NCI-H2196 treated with DMSO at 0.1 percent for 48 hours (cell line): ENCODE results near the gene ATF7.
"Not testable (repeated sequence)": the region's sequence is repeated elsewhere in the genome, so short reads cannot be mapped to it uniquely, and the experiment has no call there.

Source experiments
- DNase-seq: peaks from one replicate; lab custom pipeline; 2025; ENCODE audit not compliant: unreplicated experiment; lab: John Stamatoyannopoulos, UW

ATF7 gene

GRCh38 chr12:53567961-53568808 lies 58.0 kb downstream of the ATF7 start:
- no peak for DNase-seq

DNA sequence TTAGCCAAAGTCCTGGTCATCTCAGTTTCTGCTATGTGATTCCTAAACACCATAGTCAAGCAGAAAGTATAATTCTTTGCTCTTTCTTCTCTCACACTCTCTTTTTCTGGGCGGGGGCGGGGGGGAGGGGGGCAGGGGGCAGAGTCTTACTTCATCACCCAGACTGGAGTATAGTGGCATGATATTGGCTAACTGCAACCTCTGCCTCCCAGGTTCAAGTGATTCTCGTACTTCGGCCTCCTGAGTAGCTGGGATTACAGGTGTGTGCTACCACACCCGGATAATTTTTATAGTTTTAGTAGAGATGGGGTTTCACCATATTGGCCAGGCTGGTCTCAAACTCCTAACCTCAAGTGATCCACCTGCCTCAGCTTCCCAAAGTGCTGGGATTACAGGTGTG lies 60.8 kb downstream of the ATF7 start:
- DNase-seq, result not testable (repeated sequence)

GRCh38 chr12:53564941-53565340 lies 61.2 kb downstream of the ATF7 start:
- no peak for DNase-seq

GRCh38 chr12:53564278-53564677 lies 61.9 kb downstream of the ATF7 start:
- no peak for DNase-seq

DNA sequence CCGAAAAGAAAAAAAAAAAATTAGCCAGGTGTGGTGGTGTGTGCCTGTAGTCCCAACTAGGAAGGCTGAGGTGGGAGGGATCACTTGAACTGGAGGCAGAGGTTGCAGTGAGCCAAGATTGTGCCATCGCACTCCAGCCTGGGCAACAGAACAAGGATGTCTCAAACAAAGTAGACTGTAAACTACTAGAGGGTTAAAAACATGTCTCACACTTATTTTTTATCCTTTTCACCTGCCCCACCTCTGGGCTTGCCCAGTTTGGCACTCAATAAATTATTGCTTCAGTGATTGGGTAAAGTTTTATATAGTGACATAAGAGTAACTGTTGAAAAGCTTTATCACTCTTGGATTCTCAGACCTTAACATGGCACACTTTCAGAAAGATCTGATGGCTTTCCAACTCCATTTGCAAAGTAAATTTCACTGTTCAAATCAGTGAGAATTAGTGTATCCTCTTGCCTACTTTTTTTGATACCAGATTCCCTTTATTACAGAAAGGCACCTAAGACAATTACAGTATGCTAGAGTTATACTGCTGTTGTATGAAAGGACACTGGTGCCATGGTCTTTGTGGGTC lies 62.6 kb downstream of the ATF7 start:
- DNase-seq, result no peak

DNA sequence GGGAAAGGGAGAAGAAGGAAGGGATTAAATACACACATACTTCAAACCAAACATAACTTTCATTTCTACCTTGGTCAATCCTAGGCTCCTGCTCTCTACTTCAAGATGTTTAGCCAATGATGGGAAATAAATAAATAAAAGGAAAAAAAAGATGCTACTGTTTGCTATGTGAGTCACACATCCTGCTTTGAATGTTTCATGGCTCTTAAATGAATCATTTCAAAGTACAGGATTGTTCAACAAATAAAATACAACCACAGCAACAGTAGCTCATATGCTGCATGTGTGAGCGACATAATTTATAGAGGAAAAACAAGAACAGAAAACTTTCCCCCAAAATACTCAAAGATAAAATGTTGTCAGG lies 64.6 kb downstream of the ATF7 start:
- DNase-seq, result no peak

- no peak for DNase-seq
Observed at GRCh38 chr12:53560912-53561589, 65.1 kb downstream of the ATF7 start.

- DNase-seq, result no peak
Observed at GRCh38 chr12:53560351-53560750, 65.8 kb downstream of the ATF7 start.

GRCh38 chr12:53558631-53559030 lies 67.6 kb downstream of the ATF7 start:
- DNase-seq, result no peak

DNA sequence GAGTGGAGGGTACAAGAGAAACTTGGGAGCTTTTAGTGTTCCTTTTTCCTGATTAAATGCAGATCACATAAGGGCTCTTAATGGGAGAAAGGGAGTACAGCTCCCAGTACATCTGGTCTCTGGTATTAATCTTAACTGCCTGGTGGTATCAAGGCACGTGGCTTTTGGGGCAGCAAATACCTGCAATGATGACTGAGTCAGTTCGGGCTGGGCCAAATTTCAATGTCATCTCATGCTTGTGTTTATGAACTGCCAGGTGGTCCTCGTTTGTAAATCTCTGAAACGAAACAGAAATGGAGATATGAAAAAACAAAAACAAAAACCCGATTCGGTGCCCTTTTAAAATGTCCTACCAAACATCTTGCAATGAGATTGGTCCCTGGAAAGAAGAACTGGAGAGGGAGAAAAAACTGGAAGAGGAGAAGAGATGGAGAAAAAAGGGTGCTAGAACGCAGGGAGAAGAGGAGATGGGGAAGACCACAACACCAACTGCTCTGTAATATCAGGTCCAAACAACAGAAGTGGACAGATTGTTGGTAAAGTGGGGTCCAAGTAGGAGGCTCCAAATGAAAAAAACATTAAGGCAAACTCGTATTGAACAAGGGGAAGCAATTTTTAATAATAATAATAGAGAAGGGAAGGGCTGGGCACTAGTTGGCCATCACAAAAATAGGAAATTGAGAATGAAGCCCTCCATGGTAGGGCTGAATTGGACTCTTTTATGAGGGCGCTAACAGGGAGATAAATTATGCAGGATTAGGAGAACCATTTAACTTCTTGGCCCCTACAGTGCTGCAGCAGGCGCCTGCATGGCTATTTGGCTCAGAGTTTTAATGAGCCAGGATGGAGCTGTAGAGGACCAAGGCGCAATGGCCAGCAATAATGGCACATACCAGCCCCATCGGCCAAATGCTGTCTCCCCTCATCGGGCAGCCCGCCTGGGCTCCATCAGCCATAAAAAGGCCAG lies 73.5 kb downstream of the ATF7 start:
- no peak for DNase-seq

GRCh38 chr12:53551889-53552291 lies 74.3 kb downstream of the ATF7 start:
- no peak for DNase-seq

GRCh38 chr12:53550595-53550994 lies 75.6 kb downstream of the ATF7 start:
- DNase-seq, result no peak

DNA sequence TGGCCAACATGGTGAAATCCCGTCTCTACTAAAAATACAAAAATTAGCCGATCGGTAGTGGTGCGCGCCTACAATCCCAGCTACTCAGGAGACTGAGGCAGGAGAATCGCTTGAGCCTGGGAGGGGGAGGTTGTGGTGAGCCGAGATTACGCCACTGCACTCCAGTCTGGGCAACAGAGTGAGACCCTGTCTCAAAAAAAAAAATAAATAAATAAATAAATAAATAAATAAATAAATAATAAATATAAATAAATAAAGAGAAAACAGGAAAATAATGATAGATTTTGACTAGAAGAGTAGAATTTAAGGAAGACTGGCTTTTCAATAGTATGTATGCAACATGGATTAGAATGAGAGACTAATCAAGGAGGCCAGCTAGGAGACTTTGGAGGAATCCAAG lies 76.1 kb downstream of the ATF7 start:
- not testable (repeated sequence) for DNase-seq

DNA sequence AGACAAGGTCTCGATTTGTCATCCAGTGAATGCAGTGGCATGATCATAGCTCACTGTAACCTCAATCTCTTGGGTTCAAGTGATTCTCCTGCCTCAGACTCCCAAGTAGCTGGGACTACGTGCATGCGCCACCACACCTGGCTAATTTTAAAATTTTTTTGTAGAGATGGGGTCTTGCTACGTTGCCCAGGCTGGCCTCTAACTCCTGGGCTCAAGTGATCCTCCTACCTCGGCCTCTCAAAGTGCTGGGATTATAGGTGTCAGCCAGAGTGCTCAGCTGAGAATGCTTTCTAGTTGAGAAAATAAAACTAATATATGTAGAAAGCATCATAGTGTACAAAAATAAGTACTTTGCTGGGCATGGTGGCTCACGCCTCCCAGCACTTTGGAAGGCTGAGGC lies 77.8 kb downstream of the ATF7 start:
- DNase-seq, result not testable (repeated sequence)

DNA sequence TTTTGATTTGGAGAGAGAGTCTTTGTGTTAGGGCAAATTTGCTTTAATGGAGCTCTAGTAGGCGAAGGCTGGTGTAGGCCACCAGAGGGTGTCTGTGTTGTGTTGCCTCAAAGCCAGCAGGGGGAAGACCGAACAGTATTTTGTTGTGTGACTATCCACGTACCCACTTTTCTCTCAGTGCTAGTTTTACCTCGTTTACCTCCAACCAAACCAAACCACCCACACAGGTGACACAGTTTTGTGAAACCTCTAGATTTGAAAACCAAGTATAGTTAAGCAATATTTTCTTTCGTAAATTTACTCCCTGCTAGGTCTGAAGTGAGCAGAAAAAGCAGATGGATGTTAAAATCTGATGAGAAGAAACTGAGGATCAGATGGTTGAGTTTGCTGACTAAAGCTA lies 82.6 kb downstream of the ATF7 start:
- DNase-seq, result peak; percentile 30

DNA sequence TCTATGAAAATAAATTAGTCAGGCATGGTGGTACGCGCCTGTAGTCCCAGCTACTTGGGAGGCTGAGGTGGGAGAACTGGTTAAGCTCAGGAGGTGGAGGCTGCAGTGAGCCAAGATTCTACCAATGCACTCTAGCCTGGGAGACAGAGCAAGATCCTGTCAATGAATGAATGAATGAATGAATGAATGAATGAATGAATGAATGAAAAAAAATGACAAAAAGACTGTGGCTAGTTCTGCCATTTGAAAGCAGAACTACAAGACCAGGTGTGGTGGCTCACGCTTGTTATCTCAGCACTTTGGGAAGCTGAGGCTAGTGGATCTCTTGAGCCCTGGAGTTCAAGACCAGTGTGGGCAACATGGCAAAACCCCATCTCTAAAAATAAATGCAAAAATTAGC lies 86.7 kb downstream of the ATF7 start:
- no peak for DNase-seq

GRCh38 chr12:53538209-53538689 lies 87.9 kb downstream of the ATF7 start:
- DNase-seq, result peak; percentile 80

- no peak for DNase-seq
Observed at GRCh38 chr12:53536962-53537361, 89.2 kb downstream of the ATF7 start.

- DNase-seq, result no peak
Observed at GRCh38 chr12:53533471-53533870, 92.7 kb downstream of the ATF7 start.

DNA sequence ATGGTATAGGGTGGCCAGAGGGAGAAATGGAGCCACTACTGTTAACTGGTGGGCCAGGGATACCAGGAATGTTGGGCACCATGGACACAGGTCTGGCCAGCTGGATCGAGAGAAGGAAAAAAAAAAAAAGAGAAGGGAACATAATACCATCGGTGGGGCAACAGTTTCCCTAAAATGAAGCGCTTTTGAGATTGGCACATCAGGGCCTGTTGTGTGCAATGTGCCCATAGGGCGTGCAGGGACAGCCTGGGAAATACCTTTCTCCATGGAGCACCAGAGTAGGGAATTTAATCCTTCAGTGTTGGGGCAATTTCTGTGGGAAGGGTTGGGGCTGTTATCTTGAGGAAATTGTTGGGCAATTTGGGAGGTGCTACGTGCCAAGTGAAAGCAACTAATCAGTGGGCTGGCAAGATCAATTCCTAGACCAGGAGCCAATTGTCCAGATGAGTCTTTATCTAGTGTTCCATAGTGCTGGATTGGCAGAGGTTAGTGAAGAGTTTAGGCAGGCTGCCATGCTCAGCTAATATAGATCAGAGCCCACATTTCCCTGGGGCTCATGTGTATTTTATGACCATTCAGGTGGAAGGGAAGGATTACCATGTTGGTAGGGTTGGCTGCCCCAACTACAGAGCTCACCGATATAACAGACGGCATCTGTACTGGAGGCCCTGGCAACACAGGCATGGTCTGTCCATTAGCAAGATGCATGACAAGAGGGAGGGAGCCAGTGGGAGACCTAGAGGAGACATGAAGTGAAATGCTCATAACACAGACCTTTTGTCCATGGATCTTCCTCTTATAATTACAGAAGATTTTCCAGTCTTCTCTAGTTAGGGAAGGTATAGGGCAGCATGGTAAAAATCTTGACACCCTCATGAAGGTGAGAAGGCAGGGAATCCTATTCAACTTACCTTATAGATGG lies 93.4 kb downstream of the ATF7 start:
- DNase-seq, result no peak
